BLaER1 treated with 17β-estradiol and CSF1 and Interleukin-3, amounts not matched to agents 10 nM and 100 nM (cell line): ENCODE measurements around the gene CNN3.
A peak's percentile ranks its signal among the peaks of the same experiment; 100 is the strongest.

Experiments
- H3K27ac ChIP-seq, 11 experiments: shearing (Covaris generic); formaldehyde crosslinking; 2 replicates each; pipeline ENCODE4 v1.8.1; 2022
- H3K27me3 ChIP-seq, 11 experiments: shearing (Covaris generic); formaldehyde crosslinking; 2 replicates each; pipeline ENCODE4 v1.8.1; 2022
- H3K36me3 ChIP-seq, 11 experiments: shearing (Covaris generic); formaldehyde crosslinking; 2 replicates each; pipeline ENCODE4 v1.8.1; 2022
- H3K4me1 ChIP-seq, 10 experiments: shearing (Covaris generic); formaldehyde crosslinking; 2 replicates each; pipeline ENCODE4 v1.8.1; 2022
- H3K4me2 ChIP-seq, 11 experiments: shearing (Covaris generic); formaldehyde crosslinking; 2 replicates each; pipeline ENCODE4 v1.8.1; 2022
- H3K4me3 ChIP-seq, 10 experiments: shearing (Covaris generic); formaldehyde crosslinking; 2 replicates each; pipeline ENCODE4 v1.8.1; 2022
- H3K9ac ChIP-seq, 11 experiments: shearing (Covaris generic); formaldehyde crosslinking; 2 replicates each; pipeline ENCODE4 v1.8.1; 2022
- H3K9me3 ChIP-seq, 11 experiments: shearing (Covaris generic); formaldehyde crosslinking; replicated peaks in 1 of 11; 2 replicates each; pipeline ENCODE4 v1.8.1; 2022
- H4K20me1 ChIP-seq, 11 experiments: shearing (Covaris generic); formaldehyde crosslinking; 2 replicates each; pipeline ENCODE4 v1.8.1; 2022
- Cebpa-rat ChIP-seq, 11 experiments: shearing (Covaris generic); IDR thresholded peaks; 2 replicates each; pipeline ENCODE4 v1.8.1; 2022

The CNN3 gene

DNA sequence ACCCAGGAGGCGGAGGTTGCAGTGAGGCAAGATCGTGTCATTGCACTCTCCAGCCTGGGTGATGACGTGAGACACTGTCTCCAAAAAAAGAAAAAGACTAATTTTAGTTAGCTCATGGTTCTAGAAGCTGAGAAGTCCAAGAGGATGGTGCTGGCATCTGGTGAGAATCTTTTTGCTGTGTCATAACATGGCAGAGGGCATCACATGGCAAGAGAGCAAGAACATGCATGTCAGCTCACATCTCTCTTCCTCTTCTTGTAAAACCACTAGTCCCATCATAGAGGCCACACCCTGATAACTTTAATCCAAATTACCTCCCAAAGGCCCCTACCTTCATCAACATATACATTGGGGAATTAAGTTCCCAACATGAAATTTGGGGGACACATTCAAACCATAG, 13.8 kb upstream of the CNN3 start:
- no peaks in the 10 kb centered on the region for H3K36me3 ChIP-seq
- no peak for TF ChIP-seq Cebpa-rat (IDR thresholded peaks at IDR 0.05)
- H4K20me1 ChIP-seq, result no peaks in the 10 kb centered on the region
- no peaks in the 10 kb centered on the region for H3K4me1 ChIP-seq
- no peaks in the 10 kb centered on the region for H3K9me3 ChIP-seq
- H3K9ac ChIP-seq, result no peak overlapping the region
- no peak overlapping the region for H3K4me3 ChIP-seq
- no peak overlapping the region for H3K4me2 ChIP-seq
- H3K27me3 ChIP-seq, result no peaks in the 10 kb centered on the region
- H3K27ac ChIP-seq, result no peak overlapping the region

DNA sequence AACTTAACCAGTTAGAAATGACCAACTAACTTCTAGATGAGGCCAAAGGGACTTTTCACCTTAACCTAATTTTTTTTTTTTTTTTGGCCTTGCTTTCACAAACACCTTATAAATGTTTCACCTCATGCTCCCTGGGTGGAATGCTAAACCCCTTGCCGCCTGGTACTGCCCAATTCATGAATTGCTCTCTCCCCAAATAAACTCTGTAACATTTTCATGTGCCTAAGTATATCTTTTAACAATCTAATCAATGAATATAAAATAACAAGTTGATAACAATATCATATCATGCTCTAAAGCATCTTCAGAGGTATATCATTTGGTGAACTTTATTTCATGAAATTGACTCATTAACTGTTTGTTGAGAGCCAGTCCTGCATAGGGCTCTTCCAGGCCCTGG, 10.9 kb upstream of the CNN3 start:
- Histone ChIP-seq H3K4me2 (no peak overlapping the region), H3K9ac (no peak overlapping the region), H3K27me3 (no peaks in the 10 kb centered on the region), H3K4me1 (no peaks in the 10 kb centered on the region), H3K4me3 (no peak overlapping the region), H3K27ac (no peak overlapping the region), H3K36me3 (no peaks in the 10 kb centered on the region), H4K20me1 (no peaks in the 10 kb centered on the region), H3K9me3 (no peaks in the 10 kb centered on the region)
- no peak for TF ChIP-seq Cebpa-rat (IDR thresholded peaks at IDR 0.05)

DNA sequence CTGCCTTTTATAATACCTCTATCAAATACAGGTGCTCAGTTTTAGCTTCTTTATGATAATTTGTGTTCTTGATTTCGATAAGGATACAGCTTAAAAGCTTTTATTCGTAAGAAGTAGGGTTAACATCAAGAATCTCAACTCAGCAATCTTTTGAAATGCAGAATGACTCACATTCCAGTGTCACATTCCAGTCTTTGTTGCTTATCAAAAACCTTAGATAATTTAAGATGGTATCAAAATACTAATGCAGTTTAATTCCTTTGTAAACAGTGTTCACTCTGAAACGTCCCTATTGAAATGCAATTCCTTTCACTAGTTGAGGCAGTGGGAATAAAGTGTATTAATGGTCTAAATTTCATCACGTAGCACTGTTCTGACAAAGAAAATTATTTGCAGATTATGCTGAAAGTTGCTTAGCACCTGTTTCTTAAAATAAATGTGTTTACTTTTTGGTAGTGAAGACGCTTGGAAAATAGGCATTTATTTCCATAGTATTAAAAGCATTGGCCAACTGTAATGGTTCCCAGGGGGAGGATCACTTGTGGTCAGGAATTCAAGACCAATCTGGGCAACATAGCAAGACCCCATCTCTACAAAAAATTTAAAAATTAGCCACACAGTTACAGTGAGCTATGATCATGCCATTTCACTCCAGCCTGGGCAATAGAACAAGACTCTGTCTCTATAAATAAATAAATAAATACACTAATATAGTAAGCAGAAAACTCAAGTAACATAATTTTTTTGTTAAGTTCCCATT, 10.1 kb upstream of the CNN3 start:
- H3K27ac ChIP-seq, result no peak overlapping the region
- TF ChIP-seq Cebpa-rat (IDR thresholded peaks at IDR 0.05), result no peak

DNA sequence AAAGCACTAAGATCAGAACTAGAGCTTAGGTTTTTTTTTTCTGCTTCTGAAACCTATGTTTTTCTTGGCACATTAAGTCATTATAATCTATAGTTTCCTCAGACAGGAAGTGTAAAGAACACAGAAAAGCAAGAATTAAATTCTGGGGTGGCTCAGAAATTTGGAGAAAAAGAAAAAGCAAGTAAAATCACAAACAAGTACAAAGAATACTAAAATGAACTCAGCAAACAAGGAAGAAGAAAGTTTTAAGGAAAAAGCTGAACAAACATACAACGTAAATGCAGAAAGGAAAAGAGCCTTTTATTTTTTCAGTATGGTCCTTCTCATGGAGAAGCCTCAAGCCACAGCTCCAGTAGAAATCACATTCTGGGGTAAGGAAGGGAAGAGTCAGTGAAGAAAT, 8.6 kb upstream of the CNN3 start:
- Histone ChIP-seq H3K9me3 (no peaks in the 10 kb centered on the region), H3K27me3 (no peaks in the 10 kb centered on the region), H3K36me3 (no peaks in the 10 kb centered on the region), H3K4me1 (no peaks in the 10 kb centered on the region), H3K27ac (no peak overlapping the region), H3K4me3 (no peak overlapping the region), H3K4me2 (no peak overlapping the region), H3K9ac (no peak overlapping the region), H4K20me1 (no peaks in the 10 kb centered on the region)
- TF ChIP-seq Cebpa-rat (IDR thresholded peaks at IDR 0.05), result no peak

More for the DNA sequence above, 10.1 kb upstream of the CNN3 start:
- H3K9ac ChIP-seq, result no peak overlapping the region
- no peaks in the 10 kb centered on the region for H3K9me3 ChIP-seq
- no peaks in the 10 kb centered on the region for H4K20me1 ChIP-seq
- no peak overlapping the region for H3K4me3 ChIP-seq
- no peak overlapping the region for H3K4me2 ChIP-seq
- no peaks in the 10 kb centered on the region for H3K36me3 ChIP-seq
- no peaks in the 10 kb centered on the region for H3K4me1 ChIP-seq
- H3K27me3 ChIP-seq, result no peaks in the 10 kb centered on the region

GRCh38 chr1:94935034-94935433, 8.1 kb upstream of the CNN3 start:
- no peaks in the 10 kb centered on the region for H3K4me1 ChIP-seq
- H3K9ac ChIP-seq, result no peak overlapping the region
- no peak overlapping the region for H3K27ac ChIP-seq

GRCh38 chr1:94934551-94934950, 7.6 kb upstream of the CNN3 start:
- Histone ChIP-seq H3K9ac (no peak overlapping the region), H3K27me3 (no peaks in the 10 kb centered on the region), H3K4me1 (no peaks in the 10 kb centered on the region), H3K4me3 (no peak overlapping the region), H3K9me3 (no peaks in the 10 kb centered on the region), H3K36me3 (no peaks in the 10 kb centered on the region), H4K20me1 (no peaks in the 10 kb centered on the region), H3K27ac (no peak overlapping the region), H3K4me2 (no peak overlapping the region)
- TF ChIP-seq Cebpa-rat (IDR thresholded peaks at IDR 0.05), result no peak

More at GRCh38 chr1:94935034-94935433, 8.1 kb upstream of the CNN3 start:
- no peak overlapping the region for H3K4me3 ChIP-seq
- H3K36me3 ChIP-seq, result no peaks in the 10 kb centered on the region
- no peak overlapping the region for H3K4me2 ChIP-seq
- TF ChIP-seq Cebpa-rat (IDR thresholded peaks at IDR 0.05), result no peak
- H3K9me3 ChIP-seq, result no peaks in the 10 kb centered on the region
- no peaks in the 10 kb centered on the region for H4K20me1 ChIP-seq
- H3K27me3 ChIP-seq, result no peaks in the 10 kb centered on the region

DNA sequence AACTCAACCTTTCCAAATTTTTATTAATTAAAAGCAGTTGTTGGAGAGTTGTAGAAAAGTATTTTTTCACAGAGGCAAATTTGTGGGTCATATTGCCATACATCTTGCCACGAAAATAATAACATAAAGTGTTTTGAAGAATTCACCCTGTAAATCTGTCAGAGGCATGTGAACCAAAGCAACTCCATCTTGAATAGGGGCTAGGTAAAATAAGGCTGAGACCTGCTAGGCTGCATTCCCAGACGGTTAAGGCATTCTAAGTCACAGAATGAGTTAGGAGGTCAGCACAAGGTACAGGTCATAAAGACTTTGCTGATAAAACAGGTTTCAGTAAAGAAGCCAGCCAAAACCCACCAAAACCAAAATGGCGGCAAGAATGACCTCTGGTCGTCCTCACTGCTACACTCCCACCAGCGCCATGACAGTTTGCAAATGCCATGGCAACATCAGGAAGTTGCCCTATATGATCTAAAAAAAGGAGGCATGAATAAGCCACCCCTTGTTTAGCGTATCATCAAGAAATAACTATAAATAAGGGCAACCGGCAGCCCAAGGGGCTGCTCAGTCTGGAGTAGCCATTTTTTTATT, 4.4 kb upstream of the CNN3 start:
- TF ChIP-seq Cebpa-rat (IDR thresholded peaks at IDR 0.05), result no peak
- H3K36me3 ChIP-seq, result no peaks in the 10 kb centered on the region
- H3K9me3 ChIP-seq, result no peaks in the 10 kb centered on the region
- no peak overlapping the region for H3K4me2 ChIP-seq
- H3K27ac ChIP-seq, result no peak overlapping the region
- H3K4me1 ChIP-seq, result peaks cover 0 to 14% (median 7%) of the 10 kb centered on the region in 10 experiments; a peak in 11 of 20 replicates
- H4K20me1 ChIP-seq, result no peaks in the 10 kb centered on the region
- no peak overlapping the region for H3K4me3 ChIP-seq
- H3K27me3 ChIP-seq, result peaks cover 14 to 22% (median 19%) of the 10 kb centered on the region in 11 experiments; a peak in 21 of 22 replicates
- no peak overlapping the region for H3K9ac ChIP-seq

DNA sequence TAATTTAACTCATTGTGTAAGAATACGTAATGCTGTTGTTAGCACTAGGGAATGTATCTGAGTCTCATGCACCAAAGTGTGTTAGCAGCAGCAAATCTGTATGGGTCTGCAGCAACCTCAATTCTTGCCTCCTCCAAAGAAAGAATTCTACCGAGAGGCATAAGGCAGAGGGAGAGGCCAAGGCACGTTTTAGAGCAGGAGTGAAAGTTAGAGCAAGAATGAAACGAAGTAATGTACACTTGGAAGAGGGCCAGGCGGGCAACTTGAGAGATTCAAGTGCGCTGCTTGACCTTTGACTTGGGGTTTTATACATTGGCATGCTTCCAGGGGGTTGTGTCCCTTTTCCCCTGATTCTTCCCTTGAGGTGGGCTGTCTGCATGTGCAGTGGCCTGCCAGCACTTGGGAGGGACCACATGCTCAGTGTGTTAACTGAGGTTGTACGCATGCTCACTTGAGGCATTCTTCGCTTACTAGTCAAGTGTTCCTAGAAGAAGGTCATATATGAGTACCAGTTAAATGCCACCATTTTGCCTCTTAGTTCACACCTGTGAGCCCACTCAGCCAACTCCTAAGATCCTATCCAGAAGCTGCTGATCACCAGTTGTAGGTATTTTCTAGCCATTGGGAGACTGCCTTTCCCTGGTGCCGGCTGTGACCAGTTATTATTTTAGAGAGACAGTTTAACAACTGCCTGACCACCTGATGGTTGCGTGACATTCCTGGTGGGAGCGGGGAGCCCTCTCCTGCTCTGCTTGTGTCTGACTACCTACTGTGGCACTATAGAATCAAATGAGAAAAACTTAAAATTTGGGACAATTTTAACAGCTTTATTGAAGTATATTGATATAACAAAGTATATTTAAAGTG, 2.7 kb upstream of the CNN3 start:
- H3K27me3 ChIP-seq, result peaks cover 24 to 40% (median 34%) of the 10 kb centered on the region in 11 experiments; a peak in 21 of 22 replicates
- H3K4me2 ChIP-seq, result 0 out of 22 replicates have a peak overlapping the region, but pooled peaks of 1 of the 11 experiments have one; percentile 87
- TF ChIP-seq Cebpa-rat (IDR thresholded peaks at IDR 0.05), result no peak
- H3K27ac ChIP-seq, result no peak overlapping the region
- no peak overlapping the region for H3K9ac ChIP-seq
- H4K20me1 ChIP-seq, result peaks cover 0 to 13% (median 4%) of the 10 kb centered on the region in 11 experiments; a peak in 10 of 22 replicates
- H3K9me3 ChIP-seq, result no peaks in the 10 kb centered on the region
- no peak overlapping the region for H3K4me3 ChIP-seq
- H3K36me3 ChIP-seq, result no peaks in the 10 kb centered on the region
- H3K4me1 ChIP-seq, result peaks cover 8 to 31% (median 19%) of the 10 kb centered on the region in 10 experiments; a peak in 19 of 20 replicates
